Measurements from ENCODE around the gene MYO1H.
A peak's percentile ranks its signal among the peaks of the same experiment; 100 is the strongest.

The MYO1H gene

GRCh38 chr12:109446869-109447268, 99.2 kb downstream of the MYO1H start:
- no peak for DNase-seq
- H3K79me1 ChIP-seq (replicated peaks; ENCODE audit: low read length, poor library complexity, severe bottlenecking), result peaks cover 34% of the 10 kb centered on the region
- no peak overlapping the region for H2BK120ac ChIP-seq (ENCODE audit: low read depth, low read length)
- H2BK15ac ChIP-seq (ENCODE audit: low read depth, poor library complexity, severe bottlenecking), result peak overlapping the region; percentile 8
- no peak overlapping the region for H4K8ac ChIP-seq (ENCODE audit: low read length)
- H2BK12ac ChIP-seq (ENCODE audit: low read length in 2 of 2), result no peak overlapping the region
- no peak overlapping the region for H3K4me2 ChIP-seq (ENCODE audit: low read length, poor library complexity, severe bottlenecking)
- no peak overlapping the region for H3K4ac ChIP-seq (ENCODE audit: low read depth in 1 of 2, low read length in 2 of 2)
- H2AK5ac ChIP-seq (ENCODE audit: low read length, severe bottlenecking), result peak overlapping the region; percentile 30
- H3K27ac ChIP-seq (ENCODE audit: low read length, poor library complexity, severe bottlenecking), result no peak overlapping the region
- H2AFZ ChIP-seq (ENCODE audit: low read depth, low read length), result no peak overlapping the region
- no peak overlapping the region for H3K23ac ChIP-seq (ENCODE audit: low read length in 2 of 2)
- no peaks in the 10 kb centered on the region for H3K9me3 ChIP-seq (ENCODE audit: control insufficient read depth, low read length)
- no peaks in the 10 kb centered on the region for H3K27me3 ChIP-seq (ENCODE audit: control insufficient read depth in 1 of 2, insufficient read depth in 1 of 2, low read length in 2 of 2)
- no peak overlapping the region for H3K9ac ChIP-seq (ENCODE audit: low read length)
- no peak overlapping the region for H3K14ac ChIP-seq (ENCODE audit: low read length in 2 of 2)
- 97% methylated on average over 8 of the region's 8 CpGs for WGBS
- no peak overlapping the region for H3K4me3 ChIP-seq (ENCODE audit: insufficient read depth in 1 of 2, low read depth in 1 of 2, low read length in 2 of 2)
- H3K36me3 ChIP-seq (ENCODE audit: control insufficient read depth in 1 of 2, insufficient read depth in 2 of 2, low read depth in 1 of 2, low read length in 2 of 2), result peaks cover 45 to 75% of the 10 kb centered on the region in 2 experiments
- H4K91ac ChIP-seq (ENCODE audit: low read length), result no peak overlapping the region
- no peak overlapping the region for H3K18ac ChIP-seq (ENCODE audit: low read depth in 1 of 2, low read length in 2 of 2)
- H3K4me1 ChIP-seq (ENCODE audit: control insufficient read depth, insufficient read depth, low read depth, low read length), result peaks cover 12% of the 10 kb centered on the region
- no peak overlapping the region for H2BK5ac ChIP-seq (ENCODE audit: low read depth, low read length, poor library complexity, severe bottlenecking)

DNA sequence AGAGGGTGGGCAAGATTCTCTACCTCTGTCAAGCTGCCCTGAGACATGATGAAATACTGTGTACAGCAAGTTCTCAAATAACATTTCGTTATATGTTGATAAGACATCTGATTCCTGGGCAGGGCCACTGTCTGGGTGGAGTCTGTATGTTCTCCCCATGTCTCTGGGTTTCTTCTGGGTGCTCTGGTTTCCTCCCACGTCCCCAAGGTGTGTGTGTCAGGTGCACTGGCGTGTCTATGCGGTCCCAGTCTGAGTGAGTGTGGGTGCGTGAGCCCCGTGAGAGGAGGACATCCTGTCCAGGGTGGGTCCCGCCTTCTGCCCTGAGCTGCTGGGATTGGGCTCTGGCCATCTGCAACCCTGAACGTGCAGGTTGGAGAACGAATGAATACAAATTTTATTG, 99.8 kb downstream of the MYO1H start:
- H2AK5ac ChIP-seq (ENCODE audit: low read length, severe bottlenecking), result peak overlapping the region; percentile 3
- no peak for DNase-seq
- H3K9ac ChIP-seq (ENCODE audit: low read length), result no peak overlapping the region
- H3K23ac ChIP-seq (ENCODE audit: low read length in 2 of 2), result no peak overlapping the region
- peaks cover 47 to 77% of the 10 kb centered on the region in 2 experiments for H3K36me3 ChIP-seq (ENCODE audit: control insufficient read depth in 1 of 2, insufficient read depth in 2 of 2, low read depth in 1 of 2, low read length in 2 of 2)
- no peaks in the 10 kb centered on the region for H3K9me3 ChIP-seq (ENCODE audit: control insufficient read depth, low read length)
- peaks cover 12% of the 10 kb centered on the region for H3K4me1 ChIP-seq (ENCODE audit: control insufficient read depth, insufficient read depth, low read depth, low read length)
- no peak overlapping the region for H4K8ac ChIP-seq (ENCODE audit: low read length)
- no peak overlapping the region for H2AFZ ChIP-seq (ENCODE audit: low read depth, low read length)
- no peak overlapping the region for H2BK5ac ChIP-seq (ENCODE audit: low read depth, low read length, poor library complexity, severe bottlenecking)
- H3K14ac ChIP-seq (ENCODE audit: low read length in 2 of 2), result no peak overlapping the region
- H2BK12ac ChIP-seq (ENCODE audit: low read length in 2 of 2), result no peak overlapping the region
- peaks cover 40% of the 10 kb centered on the region for H3K79me1 ChIP-seq (replicated peaks; ENCODE audit: low read length, poor library complexity, severe bottlenecking)
- no peak overlapping the region for H3K4me2 ChIP-seq (ENCODE audit: low read length, poor library complexity, severe bottlenecking)
- 97% methylated on average over 7 of the region's 9 CpGs for WGBS
- H3K27me3 ChIP-seq (ENCODE audit: control insufficient read depth in 1 of 2, insufficient read depth in 1 of 2, low read length in 2 of 2), result no peaks in the 10 kb centered on the region
- H3K18ac ChIP-seq (ENCODE audit: low read depth in 1 of 2, low read length in 2 of 2), result no peak overlapping the region
- no peak overlapping the region for H3K27ac ChIP-seq (ENCODE audit: low read length, poor library complexity, severe bottlenecking)
- no peak overlapping the region for H2BK120ac ChIP-seq (ENCODE audit: low read depth, low read length)
- H2BK15ac ChIP-seq (ENCODE audit: low read depth, poor library complexity, severe bottlenecking), result peak overlapping the region; percentile 8
- no peak overlapping the region for H4K91ac ChIP-seq (ENCODE audit: low read length)
- H3K4ac ChIP-seq (ENCODE audit: low read depth in 1 of 2, low read length in 2 of 2), result no peak overlapping the region
- no peak overlapping the region for H3K4me3 ChIP-seq (ENCODE audit: insufficient read depth in 1 of 2, low read depth in 1 of 2, low read length in 2 of 2)

GRCh38 chr12:109448272-109448671, 100.6 kb downstream of the MYO1H start:
- no peak overlapping the region for H4K91ac ChIP-seq (ENCODE audit: low read length)
- H3K4ac ChIP-seq (ENCODE audit: low read depth in 1 of 2, low read length in 2 of 2), result no peak overlapping the region
- H3K79me1 ChIP-seq (replicated peaks; ENCODE audit: low read length, poor library complexity, severe bottlenecking), result peaks cover 45% of the 10 kb centered on the region
- H3K23ac ChIP-seq (ENCODE audit: low read length in 2 of 2), result no peak overlapping the region
- H3K18ac ChIP-seq (ENCODE audit: low read depth in 1 of 2, low read length in 2 of 2), result no peak overlapping the region
- H3K27ac ChIP-seq (ENCODE audit: low read length, poor library complexity, severe bottlenecking), result no peak overlapping the region
- H2BK15ac ChIP-seq (ENCODE audit: low read depth, poor library complexity, severe bottlenecking), result no peak overlapping the region
- no peak overlapping the region for H4K8ac ChIP-seq (ENCODE audit: low read length)
- H2BK120ac ChIP-seq (ENCODE audit: low read depth, low read length), result no peak overlapping the region
- no peak for DNase-seq
- peak overlapping the region in 1 of 2 experiments; percentile 23 for H2BK12ac ChIP-seq (ENCODE audit: low read length in 2 of 2)
- H3K4me3 ChIP-seq (ENCODE audit: insufficient read depth in 1 of 2, low read depth in 1 of 2, low read length in 2 of 2), result no peak overlapping the region
- H3K27me3 ChIP-seq (ENCODE audit: control insufficient read depth in 1 of 2, insufficient read depth in 1 of 2, low read length in 2 of 2), result no peaks in the 10 kb centered on the region
- no peak overlapping the region for H2BK5ac ChIP-seq (ENCODE audit: low read depth, low read length, poor library complexity, severe bottlenecking)
- H2AK5ac ChIP-seq (ENCODE audit: low read length, severe bottlenecking), result no peak overlapping the region
- peaks cover 51 to 84% of the 10 kb centered on the region in 2 experiments for H3K36me3 ChIP-seq (ENCODE audit: control insufficient read depth in 1 of 2, insufficient read depth in 2 of 2, low read depth in 1 of 2, low read length in 2 of 2)
- H3K14ac ChIP-seq (ENCODE audit: low read length in 2 of 2), result no peak overlapping the region
- H3K4me2 ChIP-seq (ENCODE audit: low read length, poor library complexity, severe bottlenecking), result no peak overlapping the region
- no peaks in the 10 kb centered on the region for H3K9me3 ChIP-seq (ENCODE audit: control insufficient read depth, low read length)
- no peak overlapping the region for H2AFZ ChIP-seq (ENCODE audit: low read depth, low read length)
- WGBS, result 70% methylated on average over 5 of the region's 5 CpGs
- peaks cover 12% of the 10 kb centered on the region for H3K4me1 ChIP-seq (ENCODE audit: control insufficient read depth, insufficient read depth, low read depth, low read length)
- H3K9ac ChIP-seq (ENCODE audit: low read length), result no peak overlapping the region

GRCh38 chr12:109448707-109449390, 101.1 kb downstream of the MYO1H start:
- H3K9ac ChIP-seq (ENCODE audit: low read length), result no peak overlapping the region
- H2BK15ac ChIP-seq (ENCODE audit: low read depth, poor library complexity, severe bottlenecking), result no peak overlapping the region
- no peaks in the 10 kb centered on the region for H3K9me3 ChIP-seq (ENCODE audit: control insufficient read depth, low read length)
- H2BK120ac ChIP-seq (ENCODE audit: low read depth, low read length), result no peak overlapping the region
- no peak overlapping the region for H3K4ac ChIP-seq (ENCODE audit: low read depth in 1 of 2, low read length in 2 of 2)
- H2BK12ac ChIP-seq (ENCODE audit: low read length in 2 of 2), result no peak overlapping the region
- no peak overlapping the region for H4K8ac ChIP-seq (ENCODE audit: low read length)
- H2AFZ ChIP-seq (ENCODE audit: low read depth, low read length), result no peak overlapping the region
- no peak overlapping the region for H3K4me3 ChIP-seq (ENCODE audit: insufficient read depth in 1 of 2, low read depth in 1 of 2, low read length in 2 of 2)
- DNase-seq, result no peak
- peak overlapping the region; percentile 33 for H2AK5ac ChIP-seq (ENCODE audit: low read length, severe bottlenecking)
- no peak overlapping the region for H4K91ac ChIP-seq (ENCODE audit: low read length)
- peaks cover 48% of the 10 kb centered on the region for H3K79me1 ChIP-seq (replicated peaks; ENCODE audit: low read length, poor library complexity, severe bottlenecking)
- no peaks in the 10 kb centered on the region for H3K27me3 ChIP-seq (ENCODE audit: control insufficient read depth in 1 of 2, insufficient read depth in 1 of 2, low read length in 2 of 2)
- H3K18ac ChIP-seq (ENCODE audit: low read depth in 1 of 2, low read length in 2 of 2), result no peak overlapping the region
- H3K4me2 ChIP-seq (ENCODE audit: low read length, poor library complexity, severe bottlenecking), result no peak overlapping the region
- 87% methylated on average over 6 of the region's 8 CpGs for WGBS
- H3K14ac ChIP-seq (ENCODE audit: low read length in 2 of 2), result no peak overlapping the region
- peaks cover 11% of the 10 kb centered on the region for H3K4me1 ChIP-seq (ENCODE audit: control insufficient read depth, insufficient read depth, low read depth, low read length)
- H3K36me3 ChIP-seq (ENCODE audit: control insufficient read depth in 1 of 2, insufficient read depth in 2 of 2, low read depth in 1 of 2, low read length in 2 of 2), result peaks cover 53 to 90% of the 10 kb centered on the region in 2 experiments
- H3K23ac ChIP-seq (ENCODE audit: low read length in 2 of 2), result no peak overlapping the region
- no peak overlapping the region for H2BK5ac ChIP-seq (ENCODE audit: low read depth, low read length, poor library complexity, severe bottlenecking)
- no peak overlapping the region for H3K27ac ChIP-seq (ENCODE audit: low read length, poor library complexity, severe bottlenecking)

Data from mesenchymal stem cell (in vitro differentiated cells and primary cell).